K562 (cell line): Measurements from ENCODE around the gene KRT1. TPM values are rescaled to one million over a fixed set of nuclear protein-coding genes. Genes with fewer than 3 reads are reported as not detected.

ENCODE experiments used
- CREBBP ChIP-seq: IDR thresholded peaks from one replicate; pipeline ENCODE4 v1.6.1; 2012; ENCODE audit warnings: low read depth, mild to moderate bottlenecking, control low read depth, inconsistent platforms, low read length
- CXXC5 ChIP-seq: fragments of 250-450 bp; sonication (Bioruptor Pico); IDR thresholded peaks from 2 replicates; pipeline ENCODE4 v1.8.0; 2022; ENCODE audit warnings: inconsistent platforms, mild to moderate bottlenecking, moderate library complexity
- polyA plus RNA-seq, 8 experiments: library from polyadenylated mRNA; depleted of rRNA in 4 of 8; stranded (reverse) in 5 of 8; unstranded in 3 of 8; fragments of >200 nt; fragmentation: Nextera tagmentation in 2 of 8; fragmentation: Illumina TruSeq in 1 of 8; extraction: Ambion mirVana in 2 of 8; extraction: Trizol in 1 of 8; gene quantifications; 2 replicates each; pipeline versions ENCODE4 v1.2.1 to v1.2.3, GENCODE V29; 2011 to 2014; ENCODE audit warnings: inconsistent platforms in 1 of 8, missing spikeins in 1 of 8
- total RNA-seq, 7 experiments: library from RNA; depleted of rRNA in 6 of 7; stranded (reverse); fragments of >200 nt in 6 of 7; fragmentation: Illumina TruSeq in 2 of 7; extraction: Trizol in 2 of 7; gene quantifications; 2 replicates each; pipeline versions ENCODE4 v1.2.1 to v1.2.3, GENCODE V29; 2011 to 2021; ENCODE audit warnings: low replicate concordance in 1 of 7
- TF ChIP-seq, protein P1 (sequence below), 2 experiments: fragments of 450-650 bp; formaldehyde crosslinking in 1 of 2; IDR thresholded peaks; 2 replicates each; pipeline versions ENCODE4 v1.4.0 to v1.6.1; 2014 to 2020; ENCODE audit warnings: mild to moderate bottlenecking in 2 of 2, borderline replicate concordance in 1 of 2, low read depth in 1 of 2

The KRT1 gene
- total and polyA plus RNA-seq, 9 of the 15 experiments (the other 6 are each of a cell fraction or from before 2014, with no cell fraction given) = 0.18 TPM; not detected in 8

DNA sequence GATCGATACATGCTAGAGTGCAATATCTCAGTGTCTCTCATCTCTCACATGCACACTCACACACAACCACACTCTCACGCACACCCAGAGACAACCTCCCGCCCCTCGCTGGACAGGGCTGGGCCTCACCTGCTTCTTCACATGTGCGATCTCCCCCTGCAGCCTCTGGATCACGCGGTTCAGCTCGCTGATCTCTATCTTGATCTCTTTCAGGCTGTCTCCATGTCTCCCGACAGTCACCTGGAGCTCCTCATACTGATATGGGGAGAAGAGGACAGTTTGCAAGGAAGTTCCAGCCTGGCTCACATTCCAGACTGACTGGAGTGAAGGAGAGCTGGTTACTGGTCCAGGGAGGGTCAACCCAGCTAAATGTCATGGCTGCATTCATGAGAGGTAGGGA lies 32.6 kb downstream of the KRT1 start (continued):
- TF ChIP-seq, protein P1, sequence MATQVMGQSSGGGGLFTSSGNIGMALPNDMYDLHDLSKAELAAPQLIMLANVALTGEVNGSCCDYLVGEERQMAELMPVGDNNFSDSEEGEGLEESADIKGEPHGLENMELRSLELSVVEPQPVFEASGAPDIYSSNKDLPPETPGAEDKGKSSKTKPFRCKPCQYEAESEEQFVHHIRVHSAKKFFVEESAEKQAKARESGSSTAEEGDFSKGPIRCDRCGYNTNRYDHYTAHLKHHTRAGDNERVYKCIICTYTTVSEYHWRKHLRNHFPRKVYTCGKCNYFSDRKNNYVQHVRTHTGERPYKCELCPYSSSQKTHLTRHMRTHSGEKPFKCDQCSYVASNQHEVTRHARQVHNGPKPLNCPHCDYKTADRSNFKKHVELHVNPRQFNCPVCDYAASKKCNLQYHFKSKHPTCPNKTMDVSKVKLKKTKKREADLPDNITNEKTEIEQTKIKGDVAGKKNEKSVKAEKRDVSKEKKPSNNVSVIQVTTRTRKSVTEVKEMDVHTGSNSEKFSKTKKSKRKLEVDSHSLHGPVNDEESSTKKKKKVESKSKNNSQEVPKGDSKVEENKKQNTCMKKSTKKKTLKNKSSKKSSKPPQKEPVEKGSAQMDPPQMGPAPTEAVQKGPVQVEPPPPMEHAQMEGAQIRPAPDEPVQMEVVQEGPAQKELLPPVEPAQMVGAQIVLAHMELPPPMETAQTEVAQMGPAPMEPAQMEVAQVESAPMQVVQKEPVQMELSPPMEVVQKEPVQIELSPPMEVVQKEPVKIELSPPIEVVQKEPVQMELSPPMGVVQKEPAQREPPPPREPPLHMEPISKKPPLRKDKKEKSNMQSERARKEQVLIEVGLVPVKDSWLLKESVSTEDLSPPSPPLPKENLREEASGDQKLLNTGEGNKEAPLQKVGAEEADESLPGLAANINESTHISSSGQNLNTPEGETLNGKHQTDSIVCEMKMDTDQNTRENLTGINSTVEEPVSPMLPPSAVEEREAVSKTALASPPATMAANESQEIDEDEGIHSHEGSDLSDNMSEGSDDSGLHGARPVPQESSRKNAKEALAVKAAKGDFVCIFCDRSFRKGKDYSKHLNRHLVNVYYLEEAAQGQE (IDR thresholded peaks at IDR 0.05; ENCODE audit: borderline replicate concordance) = no peak
- TF ChIP-seq, protein P1 (CRISPR knock-in tag; IDR thresholded peaks at IDR 0.05; ENCODE audit: low read depth) = no peak
- peak; percentile 30; the same call in 1 of the 2 replicates for TF ChIP-seq CXXC5 (CRISPR knock-in tag)
- no peak for TF ChIP-seq CREBBP
